LNCaP clone FGC (cell line): ENCODE results near the gene PRKN.

Source experiments
- DNase-seq: peaks from one replicate; pipeline ENCODE4 v3.0.0-alpha.2; 2011; ENCODE audit warnings: low read depth
- H3K4me3 ChIP-seq: 2 replicates; pipeline ENCODE4 v1.5.1; 2011; ENCODE audit warnings: mild to moderate bottlenecking, low read depth, low read length, control low read depth
- CTCF ChIP-seq: IDR thresholded peaks from 2 replicates; pipeline ENCODE4 v1.5.1; 2012; ENCODE audit warnings: mild to moderate bottlenecking; ENCODE audit not compliant: control insufficient read depth, insufficient read depth; ENCODE audit errors: extremely low read depth

PRKN gene

DNA sequence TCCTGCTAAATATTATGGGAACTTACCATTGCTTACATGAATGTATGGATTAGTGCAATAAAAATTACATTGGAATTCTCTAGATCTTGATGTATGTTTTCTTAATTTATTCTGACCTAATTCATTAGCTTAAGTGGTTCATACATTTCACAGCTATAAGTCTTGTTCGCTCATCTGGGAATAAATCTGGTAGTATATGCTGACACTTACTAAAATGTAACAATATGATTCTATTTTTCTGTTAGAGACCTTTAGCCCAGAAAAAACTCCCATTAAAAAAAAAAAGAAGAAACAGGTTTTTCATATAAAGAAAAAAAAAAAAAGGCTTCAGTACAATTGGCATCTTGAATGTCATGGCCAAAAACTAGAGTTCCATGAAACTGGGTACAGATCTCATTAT lies 1059.6 kb downstream of the PRKN start:
- no peak for TF ChIP-seq CTCF
- no peak overlapping the region for H3K4me3 ChIP-seq
- no peak for DNase-seq

DNA sequence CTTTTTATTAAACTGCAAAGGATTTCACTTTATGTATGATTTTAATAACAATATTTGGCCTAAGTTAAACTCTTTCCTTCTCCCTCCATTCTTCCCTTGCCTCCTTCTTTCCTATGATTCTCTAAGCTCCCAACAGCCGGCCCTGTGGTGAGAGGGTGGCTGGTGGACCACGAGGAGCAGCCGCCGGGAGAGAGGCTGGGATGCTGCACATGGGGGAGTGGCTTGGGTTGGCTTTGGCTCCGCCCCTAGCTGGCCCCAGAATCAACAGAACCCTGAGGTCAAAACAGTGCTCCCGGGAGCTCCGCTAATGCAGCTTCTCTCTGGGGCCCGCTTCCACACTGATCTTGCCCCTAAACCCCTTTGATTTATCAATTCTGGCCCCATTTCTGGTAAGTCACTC lies 1063.9 kb downstream of the PRKN start:
- no peak for DNase-seq
- H3K4me3 ChIP-seq, result no peak overlapping the region
- no peak for TF ChIP-seq CTCF

- H3K4me3 ChIP-seq, result no peak overlapping the region
- TF ChIP-seq CTCF, result no peak
- no peak for DNase-seq
These were observed 1066.6 kb downstream of the PRKN start for GRCh38 chr6:161660666-161661571.

DNA sequence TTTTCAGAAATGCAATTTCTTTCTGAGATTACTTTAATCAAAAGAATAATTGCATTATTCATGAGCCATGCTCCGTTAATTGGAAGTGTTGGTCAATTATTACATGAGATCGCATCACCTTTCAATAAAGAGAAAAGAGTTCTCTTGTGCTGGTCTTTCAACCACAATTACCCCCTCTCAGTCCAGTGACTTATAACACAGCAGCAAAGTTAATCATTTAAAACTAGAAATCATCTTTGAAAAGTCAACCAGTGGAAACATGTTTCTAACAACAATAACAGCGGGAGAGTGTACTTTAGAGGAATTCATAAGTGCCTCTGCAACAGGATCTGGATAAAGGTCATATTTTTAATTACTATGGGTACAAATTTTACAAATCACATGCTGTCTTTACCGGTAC lies 1069.4 kb downstream of the PRKN start:
- DNase-seq, result no peak
- no peak overlapping the region for H3K4me3 ChIP-seq
- TF ChIP-seq CTCF, result no peak

DNA sequence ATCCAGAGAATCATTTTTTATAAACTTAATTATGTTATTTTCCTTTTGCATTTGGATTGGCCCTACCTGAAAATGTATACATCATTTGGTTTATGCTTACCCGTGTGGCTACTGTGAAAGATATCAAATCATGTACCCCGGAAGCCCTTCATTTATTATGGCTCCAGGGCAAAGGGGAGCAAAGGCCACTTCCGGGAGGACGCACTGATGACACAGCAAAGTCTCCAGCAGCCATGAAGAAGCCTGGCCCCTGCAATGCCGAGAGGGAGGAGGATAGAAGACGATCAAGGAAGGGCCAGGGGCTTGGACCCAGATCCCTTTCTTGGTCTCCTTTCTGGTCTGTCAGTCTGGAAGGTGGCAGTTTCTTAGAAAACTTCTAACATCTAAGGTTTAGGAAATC lies 1073.4 kb downstream of the PRKN start:
- TF ChIP-seq CTCF, result no peak
- H3K4me3 ChIP-seq, result no peak overlapping the region
- no peak for DNase-seq

- DNase-seq, result no peak
- H3K4me3 ChIP-seq, result no peak overlapping the region
- TF ChIP-seq CTCF, result no peak
These were observed 1075.6 kb downstream of the PRKN start for GRCh38 chr6:161651949-161652348.

GRCh38 chr6:161649841-161650240 lies 1077.7 kb downstream of the PRKN start:
- no peak for DNase-seq
- H3K4me3 ChIP-seq, result no peak overlapping the region
- TF ChIP-seq CTCF, result no peak
